Astrocyte (in vitro differentiated cells and primary cell): ENCODE measurements around the gene POU6F2. TPM values are rescaled to one million over a fixed set of nuclear protein-coding genes. Genes with fewer than 3 reads are reported as not detected.

Experiments
- DNase-seq: peaks from one replicate; pipeline ENCODE4 v3.0.0-alpha.2; 2010; ENCODE audit warnings: low read depth
- FAIRE-seq: peaks from 2 replicates; lab custom pipeline; 2011; peaks lifted over from hg19 to GRCh38; lab: Jason Lieb, UNC
- H2AFZ ChIP-seq: 2 replicates; pipeline ENCODE4 v1.6.0; 2012; ENCODE audit warnings: low read depth, low read length, inconsistent platforms
- H3K27ac ChIP-seq: 2 replicates; pipeline ENCODE4 v1.5.1; 2011; ENCODE audit warnings: low read depth, low read length, inconsistent platforms
- H3K27me3 ChIP-seq: 2 replicates; pipeline ENCODE4 v1.6.0; 2011; ENCODE audit warnings: low read length, inconsistent platforms; ENCODE audit not compliant: insufficient read depth
- H3K36me3 ChIP-seq: 2 replicates; pipeline ENCODE4 v1.5.1; 2011; ENCODE audit warnings: low read length, inconsistent platforms; ENCODE audit not compliant: insufficient read depth
- H3K4me1 ChIP-seq: 2 replicates; pipeline ENCODE4 v1.5.1; 2011; ENCODE audit warnings: low read length, inconsistent platforms; ENCODE audit not compliant: insufficient read depth
- H3K4me2 ChIP-seq: 2 replicates; pipeline ENCODE4 v1.6.0; 2012; ENCODE audit warnings: low read length, inconsistent platforms
- H3K4me3 ChIP-seq: 2 replicates; pipeline ENCODE4 v1.5.1; 2011; ENCODE audit warnings: low read depth, mild to moderate bottlenecking, low read length, inconsistent platforms; ENCODE audit not compliant: insufficient read depth
- H3K79me2 ChIP-seq: 2 replicates; pipeline ENCODE4 v1.6.0; 2012; ENCODE audit warnings: mild to moderate bottlenecking, low read length, inconsistent platforms; ENCODE audit not compliant: insufficient read depth
- H3K9ac ChIP-seq: 2 replicates; pipeline ENCODE4 v1.6.0; 2012; ENCODE audit warnings: mild to moderate bottlenecking, low read length, inconsistent platforms
- H3K9me3 ChIP-seq: 2 replicates; pipeline ENCODE4 v1.5.1; 2012; ENCODE audit warnings: low read depth, mild to moderate bottlenecking, low read length, inconsistent platforms; ENCODE audit not compliant: insufficient read depth
- H4K20me1 ChIP-seq: 2 replicates; pipeline ENCODE4 v1.6.0; 2012; ENCODE audit warnings: low read length, inconsistent platforms; ENCODE audit not compliant: insufficient read depth
- H3K27ac Mint-ChIP-seq: one replicate; pipeline ENCODE4 v1.8.0; 2021; ENCODE audit warnings: mild to moderate bottlenecking, mixed read lengths; ENCODE audit not compliant: unreplicated experiment
- H3K27me3 Mint-ChIP-seq: one replicate; pipeline ENCODE4 v1.8.0; 2021; ENCODE audit warnings: low read depth, mixed read lengths; ENCODE audit not compliant: unreplicated experiment
- H3K36me3 Mint-ChIP-seq: one replicate; pipeline ENCODE4 v1.8.0; 2021; ENCODE audit warnings: low read depth, mixed read lengths; ENCODE audit not compliant: unreplicated experiment
- H3K4me1 Mint-ChIP-seq: one replicate; pipeline ENCODE4 v1.8.0; 2021; ENCODE audit warnings: low read depth, mixed read lengths; ENCODE audit not compliant: unreplicated experiment
- H3K4me3 Mint-ChIP-seq: one replicate; pipeline ENCODE4 v1.8.0; 2021; ENCODE audit warnings: mild to moderate bottlenecking, moderate library complexity, mixed read lengths; ENCODE audit not compliant: unreplicated experiment
- H3K9me3 Mint-ChIP-seq: one replicate; pipeline ENCODE4 v1.8.0; 2021; ENCODE audit warnings: mild to moderate bottlenecking, mixed read lengths; ENCODE audit not compliant: unreplicated experiment
- CTCF ChIP-seq: IDR thresholded peaks from 2 replicates; pipeline ENCODE4 v1.5.1; 2011; ENCODE audit warnings: low read depth, mild to moderate bottlenecking, inconsistent platforms, low read length, moderate library complexity; ENCODE audit not compliant: insufficient read depth
- EZH2 ChIP-seq: IDR thresholded peaks from 2 replicates; pipeline ENCODE4 v1.6.1; 2012; ENCODE audit warnings: mild to moderate bottlenecking, low read length, inconsistent platforms; ENCODE audit not compliant: insufficient read depth
- total RNA-seq: library from RNA; stranded (reverse); gene quantifications from 2 replicates; pipeline ENCODE4 v1.2.1, GENCODE V29; 2021

Gene POU6F2
- total RNA-seq, 1 donor from 2014 or later: 0.45 TPM

- H3K4me3 Mint-ChIP-seq: no peak overlapping the region
- Histone ChIP-seq H3K27me3 (no peaks in the 10 kb centered on the region), H2AFZ (no peak overlapping the region), H3K9me3 (no peaks in the 10 kb centered on the region), H3K9ac (no peak overlapping the region), H3K36me3 (no peaks in the 10 kb centered on the region), H3K79me2 (no peaks in the 10 kb centered on the region), H3K27ac (no peak overlapping the region), H3K4me1 (no peaks in the 10 kb centered on the region), H3K4me2 (no peak overlapping the region), H4K20me1 (no peaks in the 10 kb centered on the region), H3K4me3 (no peak overlapping the region)
- peaks cover 7% of the 10 kb centered on the region for H3K4me1 Mint-ChIP-seq
- peaks cover 5% of the 10 kb centered on the region for H3K27me3 Mint-ChIP-seq
- TF ChIP-seq EZH2 (no peak), CTCF (no peak)
- H3K9me3 Mint-ChIP-seq: no peaks in the 10 kb centered on the region
- no peak overlapping the region for H3K27ac Mint-ChIP-seq
- no peaks in the 10 kb centered on the region for H3K36me3 Mint-ChIP-seq
- FAIRE-seq (no peak), DNase-seq (no peak)
Observed at GRCh38 chr7:39233851-39234529, 256.3 kb downstream of the POU6F2 start.

GRCh38 chr7:39238234-39238869, 260.6 kb downstream of the POU6F2 start:
- Histone ChIP-seq H3K4me2 (no peak overlapping the region), H4K20me1 (no peaks in the 10 kb centered on the region), H3K27me3 (no peaks in the 10 kb centered on the region), H3K79me2 (no peaks in the 10 kb centered on the region), H3K9ac (no peak overlapping the region), H3K9me3 (no peaks in the 10 kb centered on the region), H3K4me3 (no peak overlapping the region), H2AFZ (no peak overlapping the region), H3K36me3 (no peaks in the 10 kb centered on the region), H3K4me1 (no peaks in the 10 kb centered on the region), H3K27ac (no peak overlapping the region)
- Mint-ChIP-seq H3K4me1 (peaks cover 12% of the 10 kb centered on the region), H3K9me3 (peaks cover 2% of the 10 kb centered on the region), H3K4me3 (no peak overlapping the region), H3K36me3 (no peaks in the 10 kb centered on the region), H3K27ac (no peak overlapping the region), H3K27me3 (peaks cover 4% of the 10 kb centered on the region)
- no peak for DNase-seq
- no peak for TF ChIP-seq EZH2
- no peak for FAIRE-seq

- H3K4me3 ChIP-seq: no peak overlapping the region
- no peaks in the 10 kb centered on the region for H4K20me1 ChIP-seq
- no peaks in the 10 kb centered on the region for H3K27me3 ChIP-seq
- H3K27ac Mint-ChIP-seq: peak overlapping the region; percentile 67
- peaks cover 2% of the 10 kb centered on the region for H3K9me3 Mint-ChIP-seq
- no peaks in the 10 kb centered on the region for H3K79me2 ChIP-seq
- H3K36me3 Mint-ChIP-seq: no peaks in the 10 kb centered on the region
- no peak overlapping the region for H2AFZ ChIP-seq
- H3K4me2 ChIP-seq: no peak overlapping the region
- no peaks in the 10 kb centered on the region for H3K27me3 Mint-ChIP-seq
- TF ChIP-seq CTCF: no peak
- no peak for TF ChIP-seq EZH2
- H3K9me3 ChIP-seq: no peaks in the 10 kb centered on the region
- H3K4me1 ChIP-seq: no peaks in the 10 kb centered on the region
- H3K36me3 ChIP-seq: no peaks in the 10 kb centered on the region
- H3K4me1 Mint-ChIP-seq: peaks cover 12% of the 10 kb centered on the region
- no peak overlapping the region for H3K4me3 Mint-ChIP-seq
- FAIRE-seq (no peak), DNase-seq (no peak)
- no peak overlapping the region for H3K9ac ChIP-seq
- H3K27ac ChIP-seq: no peak overlapping the region
Observed at GRCh38 chr7:39240864-39241263, 263.2 kb downstream of the POU6F2 start.
